Endothelial cell of umbilical vein (primary cell): Measurements from ENCODE around the gene F2RL1. TPM values are rescaled to one million over a fixed set of nuclear protein-coding genes. Genes with fewer than 3 reads are reported as not detected.

Experiments
- BruUV-seq: library from RNA; stranded (reverse); fragments of 400-500 nt; replicated peaks from 2 replicates; lab custom pipeline; 2021; lab: Mats Ljungman, UMichigan
- CTCF ChIA-PET: fragments of 300-600, 350-600 bp; sonication (Branson Sonifier 250); formaldehyde crosslinking; loops from one replicate; lab custom pipeline; 2021; ENCODE audit warnings: antibody characterized with exemption, inconsistent platforms; lab: Charles Lee
- POLR2A ChIA-PET: fragments of 300-600, 350-600 bp; sonication (Branson Sonifier 250); formaldehyde crosslinking; loops from one replicate; lab custom pipeline; 2021; ENCODE audit warnings: antibody characterized with exemption, inconsistent platforms; lab: Charles Lee
- DNase-seq: peaks from one replicate; pipeline ENCODE4 v3.0.0-alpha.2; 2011; ENCODE audit warnings: low read depth, low spot score
- FAIRE-seq: peaks from 2 replicates; lab custom pipeline; 2011; peaks lifted over from hg19 to GRCh38; lab: Jason Lieb, UNC
- H2AFZ ChIP-seq: 2 replicates; pipeline ENCODE4 v1.6.0; 2012; ENCODE audit warnings: low read depth, low read length, control low read depth, inconsistent platforms
- H3K27ac ChIP-seq: 2 replicates; pipeline ENCODE4 v1.5.1; 2011; ENCODE audit warnings: low read depth, mild to moderate bottlenecking, control low read depth, low read length, moderate library complexity; ENCODE audit not compliant: insufficient read depth
- H3K27me3 ChIP-seq, 2 experiments: 2 replicates each; pipeline versions ENCODE4 v1.6.0 to v1.6.1; 2011; ENCODE audit warnings: low read length in 2 of 2, mixed read lengths in 1 of 2; ENCODE audit not compliant: control insufficient read depth in 2 of 2, insufficient read depth in 2 of 2
- H3K36me3 ChIP-seq, 2 experiments: 2 replicates in 1 of 2; 3 replicates in 1 of 2; pipeline ENCODE4 v1.5.1; 2011; ENCODE audit warnings: low read length in 2 of 2, mild to moderate bottlenecking in 1 of 2, moderate library complexity in 1 of 2; ENCODE audit not compliant: control insufficient read depth in 2 of 2, insufficient read depth in 2 of 2; ENCODE audit errors: extremely low read depth in 1 of 2
- H3K4me1 ChIP-seq: 3 replicates; pipeline ENCODE4 v1.5.1; 2011; ENCODE audit warnings: mild to moderate bottlenecking, low read length; ENCODE audit not compliant: control insufficient read depth, insufficient read depth; ENCODE audit errors: extremely low read depth
- H3K4me2 ChIP-seq: 2 replicates; pipeline ENCODE4 v1.6.1; 2011; ENCODE audit warnings: low read length, control low read depth, mixed read lengths; ENCODE audit not compliant: insufficient read depth
- H3K4me3 ChIP-seq, 3 experiments: fragments of 200-600 bp in 1 of 3; sonication (generic), shearing (Covaris generic) in 1 of 3; replicated peaks in 1 of 3; 2 replicates each; pipeline ENCODE4 v1.5.1; 2011 to 2016; ENCODE audit warnings: control low read depth in 3 of 3, low read length in 3 of 3, mild to moderate bottlenecking in 2 of 3, inconsistent platforms in 1 of 3, low read depth in 1 of 3, moderate library complexity in 1 of 3; ENCODE audit not compliant: insufficient read depth in 1 of 3
- H3K79me2 ChIP-seq: 2 replicates; pipeline ENCODE4 v1.6.0; 2012; ENCODE audit warnings: low read length, inconsistent platforms; ENCODE audit not compliant: control insufficient read depth, insufficient read depth
- H3K9ac ChIP-seq: replicated peaks from 2 replicates; pipeline ENCODE3; 2011; ENCODE audit warnings: low read length, control low read depth; ENCODE audit not compliant: insufficient read depth; ENCODE audit errors: extremely low read depth
- H3K9me1 ChIP-seq: replicated peaks from 3 replicates; pipeline ENCODE4 v1.6.0; 2011; ENCODE audit warnings: mild to moderate bottlenecking, low read length; ENCODE audit not compliant: control insufficient read depth, insufficient read depth; ENCODE audit errors: extremely low read depth
- H3K9me3 ChIP-seq: replicated peaks from 2 replicates; pipeline ENCODE4 v1.5.1; 2012; ENCODE audit warnings: low read length, inconsistent platforms; ENCODE audit not compliant: control insufficient read depth, insufficient read depth
- H4K20me1 ChIP-seq: replicated peaks from 2 replicates; pipeline ENCODE3; 2011; ENCODE audit warnings: mild to moderate bottlenecking, low read length; ENCODE audit not compliant: control insufficient read depth, insufficient read depth; ENCODE audit errors: extremely low read depth
- EZH2 ChIP-seq: IDR thresholded peaks from 2 replicates; pipeline ENCODE4 v1.6.1; 2012; ENCODE audit warnings: borderline replicate concordance, low read depth, mild to moderate bottlenecking, moderate library complexity, low read length, inconsistent platforms; ENCODE audit not compliant: severe bottlenecking
- FOS ChIP-seq: IDR thresholded peaks from 2 replicates; pipeline ENCODE4 v1.6.1; 2011; ENCODE audit warnings: mild to moderate bottlenecking, low read length, moderate library complexity, borderline replicate concordance; ENCODE audit not compliant: insufficient read depth
- GATA2 ChIP-seq: IDR thresholded peaks from 2 replicates; pipeline ENCODE4 v1.7.0; 2011; ENCODE audit warnings: low read depth, mild to moderate bottlenecking, moderate library complexity, mixed read lengths, low read length; ENCODE audit not compliant: insufficient read length, insufficient read depth
- JUN ChIP-seq: IDR thresholded peaks from 2 replicates; pipeline ENCODE4 v1.6.1; 2011; ENCODE audit warnings: borderline replicate concordance, low read depth; ENCODE audit not compliant: insufficient read length, insufficient read depth
- MYC ChIP-seq: IDR thresholded peaks from one replicate; pipeline ENCODE4 v1.6.1; 2011; ENCODE audit warnings: mild to moderate bottlenecking, low read depth, low read length
- POLR2A ChIP-seq: IDR thresholded peaks from 2 replicates; pipeline ENCODE4 v1.6.1; 2012; ENCODE audit warnings: low read depth, mild to moderate bottlenecking, control low read depth, low read length
- POLR2AphosphoS5 ChIP-seq: IDR thresholded peaks from 2 replicates; pipeline ENCODE4 v1.6.1; 2012; ENCODE audit warnings: low read depth, mild to moderate bottlenecking, control low read depth, low read length, moderate library complexity; ENCODE audit not compliant: insufficient read depth
- dilution Hi-C: fragments of 300-500 bp; cut with MboI; formaldehyde crosslinking; loops from one replicate; pipeline ENCODE4 v1.15.0; 2019; ENCODE audit warnings: low sequenced_read_pairs; ENCODE audit not compliant: extremely low pct_ligation_motif_present
- intact Hi-C: fragments of 100-400 bp; cut with micrococcal nuclease; formaldehyde crosslinking; loops from one replicate; pipeline ENCODE4 v1.10.0; 2022
- polyA plus RNA-seq, 4 experiments: library from polyadenylated mRNA; depleted of rRNA in 3 of 4; stranded (reverse) in 3 of 4; unstranded in 1 of 4; fragments of >200 nt; gene quantifications; 2 replicates each; pipeline versions ENCODE4 v1.2.1 to v1.2.3, GENCODE V29; 2011 to 2012; ENCODE audit warnings: missing spikeins in 1 of 4
- total RNA-seq: library from RNA; stranded (reverse); gene quantifications from 2 replicates; pipeline ENCODE4 v1.2.3, GENCODE V29; 2021
- TF ChIP-seq, protein P1 (sequence below), 2 donors: IDR thresholded peaks; 1 replicate in 1 of 2; 2 replicates in 1 of 2; pipeline ENCODE4 v1.5.1; 2011; ENCODE audit warnings: low read length in 2 of 2, mild to moderate bottlenecking in 2 of 2, moderate library complexity in 2 of 2, control low read depth in 1 of 2, inconsistent platforms in 1 of 2, low read depth in 1 of 2; ENCODE audit not compliant: insufficient read depth in 1 of 2; ENCODE audit errors: extremely low read depth in 1 of 2
- TF ChIP-seq, protein P2 (sequence below): IDR thresholded peaks from 2 replicates; pipeline ENCODE4 v1.6.1; 2011; ENCODE audit not compliant: insufficient read depth, insufficient read length

The F2RL1 gene
- total and polyA plus RNA-seq, 2 donors (not counting 3 experiments of a cell fraction or from before 2014, with no cell fraction given) = 21.8 to 21.9 TPM

DNA sequence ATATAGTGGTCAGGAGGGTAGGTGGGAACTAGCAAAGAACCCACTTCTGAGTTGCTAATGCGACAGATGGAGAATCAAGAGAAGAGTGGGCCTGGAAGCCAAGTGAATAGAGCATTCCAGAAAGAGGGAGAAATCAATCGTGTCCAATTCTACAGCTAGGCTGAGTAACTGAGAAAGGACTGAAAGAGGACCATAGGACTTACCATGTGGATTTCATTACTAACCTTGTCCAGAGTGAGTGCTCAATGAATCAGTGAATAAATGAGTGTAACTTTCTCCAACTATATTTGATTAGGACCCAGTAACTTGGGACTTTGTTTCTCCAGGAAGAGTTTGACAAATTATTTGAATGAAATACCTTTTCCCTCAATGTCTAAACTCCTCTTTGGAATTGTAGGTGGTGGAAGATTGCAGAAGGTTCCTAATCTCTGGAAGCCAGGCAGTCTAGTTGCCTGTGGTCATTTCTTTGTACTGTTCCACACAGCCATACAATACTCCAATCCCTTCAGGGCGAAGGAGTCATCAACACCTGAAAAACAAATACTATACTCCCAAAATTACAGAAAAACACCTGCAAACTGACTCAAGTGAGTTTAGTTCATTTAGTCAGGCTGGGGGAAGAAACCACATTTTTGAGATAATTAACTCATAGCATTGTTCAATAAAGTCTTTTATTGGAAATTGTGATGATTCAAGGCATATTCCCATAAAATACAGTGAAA lies 2.6 kb upstream of the F2RL1 start:
- ChIA-PET POLR2A (interaction anchor here (0.7 to 0.8 kb wide), 2 partner anchors 9 to 10 kb away, joined by 3 read pairs; no protein-coding TSS in a partner anchor), CTCF (interaction anchor here (4.8 to 6.9 kb wide), 3 partner anchors 10 to 42 kb away, joined by 31 to 57 read pairs (median 52); no protein-coding TSS in a partner anchor)
- intact Hi-C loops = loop anchor here (5.0 kb wide), 1 partner anchor 99 kb away; the partner anchor contains the start of gene F2R
- H4K20me1 ChIP-seq = no peaks in the 10 kb centered on the region
- H3K4me3 ChIP-seq = no peak overlapping the region
- peaks cover 23% of the 10 kb centered on the region for H3K4me1 ChIP-seq
- no peaks in the 10 kb centered on the region for H3K9me1 ChIP-seq
- H3K36me3 ChIP-seq = no peaks in the 10 kb centered on the region
- no peak for FAIRE-seq
- dilution Hi-C loops = loop anchor here (25.0 kb wide), 1 partner anchor 129 kb away; no protein-coding TSS in a partner anchor
- H2AFZ ChIP-seq = no peak overlapping the region
- H3K27me3 ChIP-seq = no peaks in the 10 kb centered on the region
- no peak overlapping the region for H3K27ac ChIP-seq
- BruUV-seq = no TSS peak
- H3K9ac ChIP-seq = no peak overlapping the region
- H3K79me2 ChIP-seq = peaks cover 16% of the 10 kb centered on the region
- DNase-seq = no peak
- no peak overlapping the region for H3K4me2 ChIP-seq
- no peaks in the 10 kb centered on the region for H3K9me3 ChIP-seq
- TF ChIP-seq, protein P1, sequence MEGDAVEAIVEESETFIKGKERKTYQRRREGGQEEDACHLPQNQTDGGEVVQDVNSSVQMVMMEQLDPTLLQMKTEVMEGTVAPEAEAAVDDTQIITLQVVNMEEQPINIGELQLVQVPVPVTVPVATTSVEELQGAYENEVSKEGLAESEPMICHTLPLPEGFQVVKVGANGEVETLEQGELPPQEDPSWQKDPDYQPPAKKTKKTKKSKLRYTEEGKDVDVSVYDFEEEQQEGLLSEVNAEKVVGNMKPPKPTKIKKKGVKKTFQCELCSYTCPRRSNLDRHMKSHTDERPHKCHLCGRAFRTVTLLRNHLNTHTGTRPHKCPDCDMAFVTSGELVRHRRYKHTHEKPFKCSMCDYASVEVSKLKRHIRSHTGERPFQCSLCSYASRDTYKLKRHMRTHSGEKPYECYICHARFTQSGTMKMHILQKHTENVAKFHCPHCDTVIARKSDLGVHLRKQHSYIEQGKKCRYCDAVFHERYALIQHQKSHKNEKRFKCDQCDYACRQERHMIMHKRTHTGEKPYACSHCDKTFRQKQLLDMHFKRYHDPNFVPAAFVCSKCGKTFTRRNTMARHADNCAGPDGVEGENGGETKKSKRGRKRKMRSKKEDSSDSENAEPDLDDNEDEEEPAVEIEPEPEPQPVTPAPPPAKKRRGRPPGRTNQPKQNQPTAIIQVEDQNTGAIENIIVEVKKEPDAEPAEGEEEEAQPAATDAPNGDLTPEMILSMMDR (IDR thresholded peaks at IDR 0.05; ENCODE audit: extremely low read depth in 1 of 2, insufficient read depth in 1 of 2, low read depth in 1 of 2, low read length in 2 of 2) = no peak
- TF ChIP-seq JUN (no peak), GATA2 (no peak), POLR2A (no peak), POLR2AphosphoS5 (no peak), FOS (no peak), EZH2 (no peak), MYC (no peak)
- TF ChIP-seq, protein P2, sequence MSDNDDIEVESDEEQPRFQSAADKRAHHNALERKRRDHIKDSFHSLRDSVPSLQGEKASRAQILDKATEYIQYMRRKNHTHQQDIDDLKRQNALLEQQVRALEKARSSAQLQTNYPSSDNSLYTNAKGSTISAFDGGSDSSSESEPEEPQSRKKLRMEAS = no peak
